GM11168 (cell line): ENCODE data around the gene CGNL1.

Source experiments
- in situ Hi-C: fragments of 300-500 bp; cut with MboI; formaldehyde crosslinking; loops from one replicate; pipeline ENCODE4 v1.12.0; 2022; ENCODE audit warnings: low sequenced_read_pairs; ENCODE audit not compliant: unreplicated experiment

CGNL1 gene

DNA sequence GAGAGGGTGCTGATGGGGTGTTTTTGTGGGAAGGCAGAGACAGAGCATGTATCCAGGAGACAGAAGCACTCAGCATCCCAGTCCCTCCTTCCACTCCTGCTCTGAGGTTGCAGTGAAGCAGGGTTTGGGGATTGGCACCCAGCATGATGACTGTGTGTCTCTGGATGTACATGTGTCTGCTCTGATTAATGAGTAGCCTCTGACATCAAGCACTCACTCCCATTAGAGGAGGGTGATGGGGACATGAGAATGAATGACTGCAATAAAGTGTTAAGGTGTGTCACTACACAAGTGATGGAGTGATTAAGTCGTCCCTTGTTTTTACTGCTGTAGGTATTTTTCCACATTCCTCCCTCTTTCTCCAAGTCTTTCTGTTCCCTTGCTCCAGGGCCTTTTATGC is 205.8 kb downstream of the CGNL1 start:
- in situ Hi-C loops: no loop called here

DNA sequence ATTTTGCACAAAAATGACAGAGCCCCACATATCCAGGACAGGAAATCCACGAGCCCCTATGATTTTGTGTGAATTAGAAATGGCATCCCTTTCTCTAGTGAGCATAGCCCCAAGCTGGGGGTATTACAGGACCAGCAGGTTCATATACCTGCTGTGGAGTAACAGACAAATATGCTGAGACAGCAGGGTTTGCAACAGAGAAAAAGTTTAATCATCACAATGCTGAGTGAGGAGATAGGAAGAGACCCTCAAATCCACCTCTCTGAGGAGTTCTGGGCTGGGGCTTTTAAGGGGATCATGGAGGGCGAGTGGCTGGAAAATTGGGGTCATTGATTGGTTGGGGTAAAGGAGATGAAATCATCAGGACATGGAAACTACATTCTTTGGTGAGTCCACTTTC is 207.0 kb downstream of the CGNL1 start:
- in situ Hi-C loops: no loop called here

DNA sequence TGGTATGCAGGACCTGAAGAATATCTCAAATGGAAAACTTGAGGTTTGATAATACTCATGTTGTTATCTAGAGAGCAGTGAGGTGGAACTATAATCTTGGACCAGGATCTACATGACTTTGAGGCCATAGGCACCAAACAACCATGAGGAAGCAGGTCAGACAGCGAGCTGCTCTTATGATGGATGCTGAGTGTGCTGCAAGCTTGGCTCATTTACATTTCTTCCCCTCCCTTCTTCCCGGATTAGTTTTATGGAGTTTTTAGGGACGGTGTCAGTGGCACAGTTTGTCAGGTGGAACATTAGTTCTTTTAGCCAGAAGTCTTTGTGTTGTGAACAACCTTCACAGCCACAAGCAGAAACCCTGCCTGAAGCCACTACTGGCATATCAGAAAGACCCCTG is 207.4 kb downstream of the CGNL1 start:
- in situ Hi-C loops: no loop called here

DNA sequence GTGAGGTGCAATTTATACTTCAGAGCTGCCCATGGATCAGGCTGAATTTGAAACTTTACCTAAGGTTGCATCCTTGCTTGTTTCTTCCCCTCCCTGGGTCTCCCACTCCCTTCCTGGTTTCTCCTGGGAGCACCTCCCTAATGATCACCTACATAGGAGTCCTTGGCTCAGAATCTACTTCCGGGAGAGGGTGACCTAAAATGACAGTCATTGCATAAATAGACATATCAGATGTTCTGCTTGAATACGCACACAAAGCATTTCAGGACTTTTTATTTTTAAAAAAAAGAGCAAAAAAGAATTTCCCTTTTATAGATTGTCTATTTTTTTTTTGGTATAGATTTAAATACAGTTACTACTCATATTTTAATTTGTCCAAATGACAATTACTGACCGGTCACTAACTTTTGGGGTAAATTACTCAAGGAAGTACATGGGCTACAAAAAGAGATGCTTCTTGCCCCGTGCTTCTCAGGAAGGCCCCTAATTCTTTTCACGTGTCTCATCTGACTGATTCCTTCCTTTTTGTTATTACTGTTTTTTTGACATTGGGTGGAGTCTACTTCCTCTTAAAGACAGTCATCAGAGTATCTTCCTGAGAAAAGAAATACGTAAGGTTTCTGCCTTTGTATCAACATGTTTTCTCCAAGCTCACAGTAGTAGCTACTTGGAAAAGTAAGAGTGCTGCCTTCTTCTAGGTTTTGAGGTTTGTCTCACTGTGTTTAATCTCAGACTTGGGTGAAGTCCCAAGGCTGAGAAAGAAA is 210.5 kb downstream of the CGNL1 start:
- in situ Hi-C loops: no loop called here

DNA sequence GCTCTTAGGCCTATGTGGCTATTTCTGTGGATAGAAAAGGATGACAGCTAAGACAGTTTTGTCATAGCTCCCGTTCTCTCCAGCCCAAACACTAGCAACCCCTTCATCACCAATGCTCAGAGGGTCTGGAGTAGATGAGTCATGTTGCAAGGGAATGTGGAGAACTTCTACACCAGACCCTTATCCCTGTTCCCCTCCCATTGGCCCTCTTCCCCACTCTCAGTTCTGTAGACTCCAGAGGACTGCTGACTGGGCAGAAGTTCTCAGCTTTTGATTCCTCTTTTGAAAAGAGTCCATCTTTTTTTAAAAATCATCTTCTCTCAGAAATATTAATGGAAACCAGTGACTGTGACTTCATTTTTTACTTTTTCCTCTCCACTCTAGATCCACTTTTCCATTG is 213.0 kb downstream of the CGNL1 start:
- in situ Hi-C loops: no loop called here

DNA sequence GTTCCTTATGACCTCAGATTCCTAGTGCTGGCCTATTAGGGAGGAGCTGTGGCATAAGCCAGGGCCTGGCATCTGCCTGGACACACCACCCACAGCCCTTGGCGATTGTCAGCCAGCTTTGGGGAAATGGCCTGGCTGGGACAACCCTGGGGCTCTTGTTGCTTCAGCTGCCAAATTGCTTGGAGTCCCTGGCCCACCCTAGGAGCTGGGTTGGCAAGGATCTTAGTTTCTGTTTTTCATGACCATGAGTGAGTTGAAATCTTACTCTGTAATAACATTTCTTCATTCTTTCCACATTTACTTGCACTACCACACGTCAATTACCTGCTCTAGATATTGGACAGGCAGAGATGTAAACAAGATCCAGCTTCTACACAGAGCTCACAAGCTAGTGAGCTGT is 213.4 kb downstream of the CGNL1 start:
- in situ Hi-C loops: no loop called here

DNA sequence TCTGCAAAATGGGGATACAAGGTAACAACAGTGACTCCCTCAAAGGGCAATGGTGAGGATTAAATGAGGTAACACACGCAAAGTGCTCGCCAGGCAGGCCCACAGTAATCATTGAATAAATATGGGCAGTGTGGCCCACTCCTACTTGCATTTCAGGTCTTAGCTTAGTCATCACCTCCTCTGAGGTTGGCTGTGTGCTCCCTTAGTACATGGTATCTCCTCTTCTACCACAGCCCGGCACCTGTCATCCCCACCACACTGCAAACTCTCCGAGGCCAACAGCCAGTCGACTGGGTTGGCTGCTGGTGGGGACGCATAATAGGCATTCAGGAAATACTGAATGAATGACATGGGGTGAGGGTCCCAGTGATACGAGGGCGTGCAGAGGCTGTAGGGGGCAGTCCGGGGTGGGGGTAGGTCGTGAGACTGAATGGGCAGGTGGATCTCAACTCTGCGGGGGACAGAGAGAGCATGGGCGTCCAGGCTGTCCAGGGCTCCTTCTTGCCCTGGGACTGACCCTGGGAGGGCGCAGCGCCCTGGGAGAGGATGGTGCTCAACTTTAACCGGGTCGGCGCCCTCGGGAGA is 215.0 kb downstream of the CGNL1 start:
- in situ Hi-C loops: no loop called here

DNA sequence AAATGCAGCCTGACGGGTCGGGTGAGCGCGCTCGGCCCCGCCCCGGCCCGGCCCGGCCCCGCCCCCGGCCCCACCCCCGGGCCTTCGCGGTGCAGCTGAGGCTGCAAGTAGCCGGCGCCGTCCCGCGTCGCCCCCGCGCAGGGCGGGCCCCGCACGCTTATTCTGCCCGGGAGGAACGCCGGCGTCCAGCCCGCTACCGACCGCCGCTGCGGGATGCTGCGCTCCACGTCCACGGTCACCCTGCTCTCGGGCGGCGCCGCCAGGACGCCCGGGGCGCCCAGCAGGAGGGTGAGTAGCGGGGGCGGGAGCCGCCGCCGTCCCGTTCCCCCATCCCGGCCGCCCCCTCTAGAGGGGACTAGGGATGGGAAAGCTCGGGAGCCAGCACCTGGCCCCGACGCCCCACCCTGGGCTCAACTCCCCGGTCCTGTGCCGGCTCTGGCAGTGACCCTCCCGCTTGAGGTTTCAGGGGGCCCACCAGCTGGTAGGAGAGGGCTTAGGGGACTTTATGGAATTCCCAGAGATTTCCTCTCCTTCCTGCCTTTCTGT is 215.6 kb downstream of the CGNL1 start, which contains the start of gene MYZAP:
Gene MYZAP (plus strand): TSS at position 83 of the 546 bp plus-strand sequence. CDS start 131 bp downstream, at position 214.
- in situ Hi-C loops: no loop called here

DNA sequence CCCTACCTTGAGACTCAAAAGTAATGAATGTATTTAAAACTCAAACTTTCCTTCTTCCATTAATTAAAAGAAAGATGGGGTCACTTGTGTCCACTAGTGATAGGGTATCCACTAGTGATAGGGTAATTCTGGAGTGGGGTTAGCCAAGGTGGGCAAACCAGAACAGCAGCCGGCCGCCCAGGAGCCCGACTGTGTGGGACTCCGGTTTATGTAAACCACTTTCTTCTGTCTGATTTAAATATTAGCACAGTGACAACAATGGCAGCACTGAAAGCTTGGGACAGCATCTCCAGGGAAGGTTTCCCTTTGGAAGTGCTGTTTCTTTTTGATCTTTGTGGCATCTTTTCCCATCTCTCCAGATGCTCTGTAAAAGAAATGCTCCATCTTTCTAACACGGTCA is 216.1 kb downstream of the CGNL1 start:
- in situ Hi-C loops: no loop called here

DNA sequence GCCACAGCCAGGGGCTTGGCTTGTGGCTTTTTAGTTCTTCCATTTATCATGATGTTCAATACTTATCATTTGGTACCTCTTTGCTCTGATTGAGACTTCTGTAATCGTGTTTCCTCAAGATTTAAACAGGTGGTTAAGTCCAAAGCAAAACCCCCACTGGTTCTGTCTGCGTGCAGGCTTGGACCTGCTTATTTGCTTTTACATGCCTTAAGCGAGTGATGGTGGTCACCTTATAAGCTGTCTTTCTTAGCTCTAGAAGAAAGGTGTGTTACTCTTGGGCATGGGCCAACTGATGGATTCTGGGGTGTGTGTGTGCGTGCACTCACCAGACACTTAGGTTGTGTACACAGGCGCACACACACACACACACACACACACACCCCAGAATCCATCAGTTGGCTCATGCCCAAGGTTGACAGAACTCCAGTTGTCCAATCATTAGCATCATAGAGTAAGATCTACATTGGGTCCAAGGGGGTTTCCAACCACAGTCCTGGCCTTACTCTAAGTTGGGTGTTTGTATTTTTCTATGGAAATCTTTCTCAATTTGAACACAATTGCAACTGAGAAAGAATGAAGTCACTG is 216.6 kb downstream of the CGNL1 start:
- in situ Hi-C loops: no loop called here

DNA sequence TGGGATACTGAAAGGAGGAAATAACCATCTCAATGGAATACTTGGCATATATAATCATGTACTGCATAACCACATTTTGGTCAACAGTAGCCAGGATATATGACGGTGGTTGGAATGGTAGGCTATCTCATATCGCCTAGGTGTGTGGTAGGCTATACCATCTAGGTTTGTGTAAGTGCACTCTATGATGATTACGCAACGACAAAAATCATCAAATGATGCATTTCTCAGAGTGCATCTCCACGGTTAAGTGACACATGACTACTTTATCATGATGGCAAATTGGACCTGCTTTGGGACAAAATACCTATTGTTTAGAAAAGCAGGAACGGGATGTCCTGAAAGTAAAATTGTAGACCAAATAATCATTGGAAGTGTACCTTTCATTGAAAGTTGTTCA is 218.2 kb downstream of the CGNL1 start:
- in situ Hi-C loops: no loop called here

DNA sequence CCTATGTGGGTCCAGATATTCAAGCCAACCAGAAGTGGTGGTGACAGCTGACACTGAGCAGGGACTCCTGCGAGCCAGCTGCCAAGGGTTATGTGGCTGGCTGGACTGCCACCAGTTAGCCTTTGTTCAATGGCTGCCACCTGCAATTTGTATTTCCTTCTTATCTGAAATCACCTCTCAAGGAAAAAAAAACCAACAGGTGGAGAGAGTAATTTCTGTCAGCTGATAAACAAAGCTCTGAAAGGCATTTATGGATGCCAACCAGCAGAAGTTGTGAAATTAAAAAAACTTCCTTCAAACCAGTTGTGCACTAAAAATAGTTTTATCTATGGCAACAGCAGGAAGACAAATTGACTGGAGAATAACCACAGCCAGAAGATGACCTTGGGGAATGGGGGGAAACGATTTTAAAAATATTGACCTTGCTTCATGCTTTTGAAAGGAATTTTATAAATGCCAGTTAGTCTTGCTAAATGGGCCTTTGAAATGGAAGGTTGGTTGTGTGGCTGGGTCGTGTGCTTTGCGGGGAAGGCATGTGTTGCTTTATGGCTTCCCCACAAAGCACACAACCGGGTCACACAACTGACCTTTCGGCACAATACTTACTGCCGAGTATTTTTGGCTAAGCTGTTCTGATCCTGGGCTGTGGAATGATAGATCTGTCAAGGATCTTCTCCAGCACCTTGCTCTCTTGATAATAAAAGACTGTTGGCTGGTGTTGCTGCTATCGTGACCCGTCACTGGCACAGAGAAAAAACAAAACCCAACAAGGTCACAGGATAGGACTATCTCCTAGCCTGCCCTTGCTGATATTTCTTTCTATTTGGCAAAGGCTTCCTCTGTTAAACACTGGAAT is 218.9 kb downstream of the CGNL1 start:
- in situ Hi-C loops: no loop called here

DNA sequence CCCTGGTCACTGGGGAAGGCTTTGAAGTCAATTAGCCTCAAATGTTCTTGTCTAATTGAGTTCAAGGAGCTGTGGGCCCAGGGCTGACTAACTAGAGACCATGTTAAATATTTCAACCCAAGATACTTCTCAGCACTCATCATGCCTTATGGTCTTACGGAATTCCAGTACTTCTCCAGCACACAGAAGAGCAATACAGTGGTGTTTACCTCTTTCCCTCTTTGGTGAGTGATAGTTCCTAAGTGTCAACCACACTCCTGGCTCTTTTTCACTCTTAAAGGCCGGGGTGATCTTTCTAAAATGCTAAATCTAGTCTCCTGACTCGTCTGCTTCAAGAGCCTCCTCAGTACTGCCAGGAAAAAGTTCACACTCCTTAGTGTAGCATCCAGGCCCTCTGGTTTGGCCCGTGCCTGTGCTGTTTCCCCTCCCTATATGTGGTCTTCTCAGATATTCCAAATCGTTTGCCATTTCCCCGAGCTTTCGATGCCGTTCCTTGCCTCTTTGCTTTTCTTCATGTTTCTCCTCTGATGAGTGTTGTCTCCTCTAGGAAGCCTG is 220.1 kb downstream of the CGNL1 start:
- in situ Hi-C loops: no loop called here

DNA sequence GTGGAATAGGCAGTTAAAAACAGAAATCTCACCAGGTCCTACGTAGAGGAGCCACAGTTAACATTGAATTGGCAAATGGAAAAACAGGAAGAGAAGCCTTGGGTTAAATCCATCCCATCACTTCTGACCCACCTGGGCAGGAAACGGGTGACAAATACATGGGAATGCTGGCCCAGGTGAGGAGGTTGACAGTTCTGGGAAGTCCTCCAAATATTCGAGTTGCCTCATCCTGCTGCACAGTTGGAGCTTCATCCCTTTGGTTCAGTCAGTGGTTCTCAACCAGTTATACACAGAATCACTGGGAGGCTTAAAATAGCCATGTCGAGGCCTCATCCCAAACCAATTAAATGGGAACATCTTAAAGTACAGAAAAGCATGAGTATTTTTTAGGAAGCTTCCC is 220.7 kb downstream of the CGNL1 start:
- in situ Hi-C loops: no loop called here

DNA sequence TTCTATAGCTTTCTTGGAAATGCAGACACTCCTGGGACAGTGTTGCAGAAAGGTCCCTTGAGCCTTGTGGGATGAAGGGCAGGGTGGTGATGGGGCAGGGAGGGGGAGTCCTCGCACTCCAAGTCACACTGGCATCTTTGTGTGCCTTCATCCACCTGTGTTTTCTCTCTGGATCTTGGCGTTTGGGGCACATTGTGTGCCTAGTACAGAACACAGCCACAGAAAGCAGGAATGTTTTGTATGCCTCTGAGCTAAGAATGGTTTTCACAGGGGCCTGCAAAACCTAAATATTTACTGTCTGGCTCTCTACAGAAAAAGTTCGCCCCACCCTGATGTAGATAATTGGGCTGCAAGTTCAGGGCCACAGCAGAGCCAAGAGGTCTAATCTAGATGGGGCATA is 221.1 kb downstream of the CGNL1 start:
- in situ Hi-C loops: no loop called here

DNA sequence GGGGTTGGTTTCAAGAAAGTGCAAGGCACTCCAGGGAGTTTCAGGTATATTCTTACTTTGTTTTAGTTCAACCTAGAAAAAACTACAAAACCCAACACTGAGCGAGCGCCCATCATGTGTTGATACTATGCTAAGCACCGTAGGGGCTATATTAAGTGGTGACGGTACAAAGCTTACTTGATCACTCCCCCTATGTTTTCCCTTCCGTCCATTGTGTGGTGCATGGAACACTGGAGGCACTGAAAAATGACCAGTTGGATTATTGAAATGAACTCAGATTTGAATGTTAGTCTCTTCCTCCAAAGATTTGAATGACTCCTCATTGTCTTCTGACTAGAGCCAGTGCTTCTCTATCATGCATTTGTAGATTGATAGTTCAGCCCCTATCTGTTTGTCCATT is 222.0 kb downstream of the CGNL1 start:
- in situ Hi-C loops: no loop called here

DNA sequence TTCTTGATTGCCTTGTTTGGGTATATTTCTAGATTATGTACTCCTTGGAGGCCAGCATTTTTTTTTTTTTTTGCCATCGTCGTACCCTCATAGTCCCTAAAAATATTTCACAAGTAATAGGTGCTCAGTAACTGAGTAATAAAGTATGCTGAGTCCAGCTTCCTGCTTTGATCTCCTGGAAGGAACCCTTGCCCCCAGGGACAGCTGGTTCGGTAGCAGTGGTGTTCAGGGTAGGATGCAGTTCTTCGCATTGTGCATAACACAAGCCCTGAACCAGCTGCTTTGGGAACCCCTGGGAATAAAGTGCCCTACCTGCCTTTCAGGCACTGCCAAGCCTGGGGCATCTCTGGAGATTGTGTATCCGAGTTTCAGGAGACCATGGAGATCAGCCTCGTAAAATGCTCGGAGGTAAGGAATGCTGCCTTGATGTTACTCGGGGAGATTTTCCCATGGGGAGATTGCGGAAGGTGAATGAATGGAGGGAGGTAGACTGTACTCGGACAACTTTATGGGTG is 223.0 kb downstream of the CGNL1 start:
- in situ Hi-C loops: no loop called here

DNA sequence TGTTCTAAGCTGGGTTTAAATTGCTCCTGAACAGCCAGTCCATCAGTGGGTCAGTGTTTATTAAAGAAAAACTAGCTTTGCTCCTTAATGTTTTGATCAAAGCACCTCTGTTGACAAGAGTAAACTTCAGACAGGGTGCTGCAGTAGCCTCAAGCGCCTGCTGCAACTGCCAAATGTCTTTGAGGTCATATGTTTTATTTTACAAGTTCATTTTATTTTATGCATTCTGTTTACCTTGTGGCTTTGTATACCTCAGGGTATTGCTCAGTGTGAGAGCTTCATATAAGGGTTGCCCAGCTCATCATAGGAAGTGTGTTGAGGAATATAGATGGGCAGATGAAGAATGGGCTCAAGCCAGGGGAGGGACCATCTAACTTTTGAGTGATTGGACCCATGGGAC is 223.9 kb downstream of the CGNL1 start:
- in situ Hi-C loops: no loop called here
